Ascending aorta (tissue), 2 donors: ENCODE results near the gene KCNIP4. TPM values are rescaled to one million over a fixed set of nuclear protein-coding genes. Genes with fewer than 3 reads are reported as not detected.

Experiments
- DNase-seq, 2 donors: peaks; one replicate each; pipeline ENCODE4 v3.0.0-alpha.2; 2019; ENCODE audit warnings: low spot score in 2 of 2
- H3K27ac ChIP-seq, 2 donors: fragments of 200-600 bp; sonication (generic); one replicate each; pipeline ENCODE4 v1.5.1; 2016 to 2017; ENCODE audit warnings: mild to moderate bottlenecking in 1 of 2
- H3K27me3 ChIP-seq: fragments of 200-600 bp; sonication (generic); one replicate; pipeline ENCODE4 v1.5.1; 2017
- H3K36me3 ChIP-seq, 2 donors: fragments of 200-600 bp; sonication (generic); one replicate each; pipeline ENCODE4 v1.5.1; 2016
- H3K4me1 ChIP-seq, 2 donors: fragments of 200-600 bp; sonication (generic); one replicate each; pipeline ENCODE4 v1.5.1; 2016 to 2017; ENCODE audit warnings: mild to moderate bottlenecking in 1 of 2
- H3K4me3 ChIP-seq, 2 donors: fragments of 200-600 bp; sonication (generic); one replicate each; pipeline ENCODE4 v1.5.1; 2016 to 2017; ENCODE audit warnings: mild to moderate bottlenecking in 1 of 2
- H3K9me3 ChIP-seq, 2 donors: fragments of 200-600 bp; sonication (generic); one replicate each; pipeline ENCODE4 v1.5.1; 2016
- intact Hi-C: fragments of 100-400 bp; cut with DNase I; formaldehyde crosslinking; loops from one replicate; pipeline ENCODE4 v1.15.1; 2023
- total RNA-seq: library from RNA; depleted of rRNA; stranded (reverse); fragments of >200 nt; gene quantifications from one replicate; pipeline ENCODE4 v1.1.0, GENCODE V29; 2016
- TF ChIP-seq, protein P1 (sequence below), 3 experiments: fragments of 200-600 bp in 2 of 3; fragments of 450-650 bp in 1 of 3; sonication (generic) in 2 of 3; IDR thresholded peaks; one replicate each; pipeline ENCODE4 v1.5.1; 2016 to 2019; ENCODE audit warnings: antibody characterized with exemption in 3 of 3, mild to moderate bottlenecking in 1 of 3, moderate library complexity in 1 of 3

KCNIP4 gene
- total RNA-seq, 1 donor from 2014 or later, result not detected

DNA sequence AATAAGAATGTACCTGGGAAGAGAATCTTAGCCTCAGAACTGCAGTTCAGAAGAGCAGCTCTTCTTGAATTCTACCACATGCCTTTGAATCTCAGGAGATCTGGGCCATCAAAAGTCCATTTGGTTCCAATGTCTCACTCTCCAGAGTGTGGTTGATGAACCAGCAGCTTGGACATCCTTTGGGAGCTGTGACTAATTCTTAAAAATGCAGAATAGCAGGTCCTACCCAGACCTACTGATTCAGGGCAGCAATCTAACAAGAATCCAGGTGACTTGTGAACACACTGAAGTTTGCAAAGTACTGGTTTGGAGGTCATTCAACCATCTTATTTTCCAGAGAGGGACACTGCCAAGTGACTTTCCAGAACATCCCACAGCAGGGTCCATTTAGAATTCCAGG is 1003.6 kb downstream of the KCNIP4 start:
- H3K4me1 ChIP-seq, result no peaks in the 10 kb centered on the region
- H3K36me3 ChIP-seq, result no peaks in the 10 kb centered on the region
- no peak for DNase-seq
- no peaks in the 10 kb centered on the region for H3K9me3 ChIP-seq
- H3K27ac ChIP-seq, result no peak overlapping the region
- H3K4me3 ChIP-seq, result no peak overlapping the region
- TF ChIP-seq, protein P1, sequence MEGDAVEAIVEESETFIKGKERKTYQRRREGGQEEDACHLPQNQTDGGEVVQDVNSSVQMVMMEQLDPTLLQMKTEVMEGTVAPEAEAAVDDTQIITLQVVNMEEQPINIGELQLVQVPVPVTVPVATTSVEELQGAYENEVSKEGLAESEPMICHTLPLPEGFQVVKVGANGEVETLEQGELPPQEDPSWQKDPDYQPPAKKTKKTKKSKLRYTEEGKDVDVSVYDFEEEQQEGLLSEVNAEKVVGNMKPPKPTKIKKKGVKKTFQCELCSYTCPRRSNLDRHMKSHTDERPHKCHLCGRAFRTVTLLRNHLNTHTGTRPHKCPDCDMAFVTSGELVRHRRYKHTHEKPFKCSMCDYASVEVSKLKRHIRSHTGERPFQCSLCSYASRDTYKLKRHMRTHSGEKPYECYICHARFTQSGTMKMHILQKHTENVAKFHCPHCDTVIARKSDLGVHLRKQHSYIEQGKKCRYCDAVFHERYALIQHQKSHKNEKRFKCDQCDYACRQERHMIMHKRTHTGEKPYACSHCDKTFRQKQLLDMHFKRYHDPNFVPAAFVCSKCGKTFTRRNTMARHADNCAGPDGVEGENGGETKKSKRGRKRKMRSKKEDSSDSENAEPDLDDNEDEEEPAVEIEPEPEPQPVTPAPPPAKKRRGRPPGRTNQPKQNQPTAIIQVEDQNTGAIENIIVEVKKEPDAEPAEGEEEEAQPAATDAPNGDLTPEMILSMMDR (IDR thresholded peaks at IDR 0.05), result no peak
- intact Hi-C loops, result no loop called here
- H3K27me3 ChIP-seq, result no peaks in the 10 kb centered on the region

DNA sequence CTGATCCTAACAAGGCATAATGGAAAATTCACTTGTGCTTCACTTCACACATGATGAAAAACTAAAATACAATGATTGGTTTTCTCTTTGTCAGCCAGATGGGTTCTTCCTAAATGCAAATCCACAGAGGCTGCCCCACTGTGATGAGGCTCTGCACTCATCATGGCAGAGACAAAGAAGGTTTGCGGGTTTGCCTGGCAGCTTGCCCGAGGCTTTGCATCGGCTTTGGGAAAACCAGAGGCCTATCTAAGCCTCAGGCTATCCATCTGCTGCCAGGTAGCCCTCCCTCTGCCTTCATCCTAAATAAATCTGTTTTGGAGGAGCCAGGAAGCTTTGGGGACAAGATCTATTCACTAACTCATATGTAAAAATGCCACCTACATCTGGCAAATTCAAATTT is 1004.1 kb downstream of the KCNIP4 start:
- DNase-seq, result no peak
- H3K27ac ChIP-seq, result no peak overlapping the region
- H3K4me3 ChIP-seq, result no peak overlapping the region
- H3K27me3 ChIP-seq, result no peaks in the 10 kb centered on the region
- H3K4me1 ChIP-seq, result no peaks in the 10 kb centered on the region
- no peaks in the 10 kb centered on the region for H3K36me3 ChIP-seq
- TF ChIP-seq, protein P1 (IDR thresholded peaks at IDR 0.05), result no peak
- intact Hi-C loops, result no loop called here
- no peaks in the 10 kb centered on the region for H3K9me3 ChIP-seq

DNA sequence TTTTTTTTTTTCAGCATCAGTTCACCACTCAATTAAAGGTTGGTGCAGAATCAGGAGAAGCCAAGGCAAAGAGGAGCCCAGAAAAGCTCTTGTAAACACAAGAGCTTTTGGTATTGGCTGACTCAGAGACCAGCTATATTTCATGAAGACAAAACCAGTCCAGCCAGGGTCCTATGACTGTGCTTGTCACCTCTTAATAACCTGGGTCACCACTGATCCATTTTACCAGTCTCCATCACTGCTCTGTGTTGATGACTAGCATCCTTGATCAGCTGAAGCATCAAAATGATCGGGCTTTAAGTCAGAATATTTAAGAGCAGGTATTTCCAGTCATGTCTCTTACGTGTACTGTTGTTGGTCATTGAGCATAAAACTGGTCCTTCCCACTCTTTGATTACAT is 1010.4 kb downstream of the KCNIP4 start:
- H3K4me1 ChIP-seq, result no peaks in the 10 kb centered on the region
- H3K9me3 ChIP-seq, result no peaks in the 10 kb centered on the region
- no peak overlapping the region for H3K4me3 ChIP-seq
- no peaks in the 10 kb centered on the region for H3K36me3 ChIP-seq
- no peak overlapping the region for H3K27ac ChIP-seq
- TF ChIP-seq, protein P1 (IDR thresholded peaks at IDR 0.05), result no peak
- H3K27me3 ChIP-seq, result no peaks in the 10 kb centered on the region
- intact Hi-C loops, result no loop called here
- DNase-seq, result no peak

DNA sequence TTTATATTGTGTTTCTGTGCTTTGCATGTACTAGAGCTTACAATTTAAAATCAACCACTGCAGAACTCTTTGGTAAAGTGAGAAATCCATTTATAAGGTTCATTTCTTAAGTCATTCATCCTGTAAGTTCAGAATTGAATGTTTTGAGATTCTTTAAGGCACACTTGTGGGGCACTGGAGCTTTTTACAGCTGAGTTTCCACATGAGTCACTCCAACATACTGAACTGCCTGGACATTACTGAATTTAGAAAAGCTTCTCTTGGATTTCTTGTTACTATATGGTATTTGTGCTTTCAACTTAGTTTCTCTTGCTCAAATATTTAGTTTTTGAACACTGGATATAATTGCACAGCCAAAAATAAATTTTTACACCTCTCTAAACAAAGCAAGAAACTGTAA is 1022.0 kb downstream of the KCNIP4 start:
- intact Hi-C loops, result no loop called here
- TF ChIP-seq, protein P1 (IDR thresholded peaks at IDR 0.05), result no peak

DNA sequence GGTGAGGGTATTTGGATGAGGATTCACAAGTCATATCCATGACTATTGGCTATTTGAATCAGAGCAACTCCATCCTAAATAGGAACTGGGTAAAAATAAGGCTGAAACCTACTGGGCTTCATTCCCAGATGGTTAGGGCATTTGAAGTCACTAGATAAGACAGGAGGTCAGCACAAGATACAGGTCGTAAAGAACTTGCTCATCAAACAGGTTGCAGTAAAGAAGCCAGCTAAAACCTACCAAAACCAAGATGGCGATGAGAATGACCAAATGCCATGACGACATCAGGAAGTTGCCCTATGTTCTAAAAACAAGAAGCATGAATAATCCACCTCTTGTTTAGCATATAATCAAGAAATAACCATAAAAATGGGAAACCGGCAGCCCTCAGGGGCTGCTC is 1023.4 kb downstream of the KCNIP4 start:
- Histone ChIP-seq H3K27me3 (no peaks in the 10 kb centered on the region), H3K27ac (no peak overlapping the region)
- TF ChIP-seq, protein P1 (IDR thresholded peaks at IDR 0.05), result no peak

More for the DNA sequence above, 1022.0 kb downstream of the KCNIP4 start:
- Histone ChIP-seq H3K27me3 (no peaks in the 10 kb centered on the region), H3K4me1 (no peaks in the 10 kb centered on the region), H3K4me3 (no peak overlapping the region), H3K36me3 (no peaks in the 10 kb centered on the region), H3K27ac (no peak overlapping the region), H3K9me3 (no peaks in the 10 kb centered on the region)
- no peak for DNase-seq

DNA sequence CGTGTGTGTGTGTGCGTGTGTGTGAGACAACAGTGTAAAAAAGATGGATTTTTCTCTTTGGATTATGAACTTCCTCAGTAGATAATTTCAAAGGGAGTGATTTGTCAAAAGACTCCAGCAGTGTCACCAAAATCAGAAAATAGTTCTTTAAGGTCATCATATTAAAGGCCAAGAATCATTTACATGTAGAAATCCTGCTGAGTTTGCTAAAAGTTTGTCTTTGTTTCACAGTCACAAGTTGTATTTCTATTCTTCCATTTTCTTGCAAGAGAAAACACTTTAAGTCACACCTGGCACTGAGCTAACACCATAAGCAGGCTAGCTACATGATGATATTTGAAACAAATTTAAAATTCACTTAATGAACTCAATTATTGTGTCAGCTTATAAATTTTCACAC is 1025.6 kb downstream of the KCNIP4 start:
- no peak for DNase-seq
- intact Hi-C loops, result no loop called here

More for the DNA sequence above, 1023.4 kb downstream of the KCNIP4 start:
- Histone ChIP-seq H3K9me3 (no peaks in the 10 kb centered on the region), H3K36me3 (no peaks in the 10 kb centered on the region), H3K4me3 (no peak overlapping the region), H3K4me1 (no peaks in the 10 kb centered on the region)
- intact Hi-C loops, result no loop called here
- no peak for DNase-seq

More for the DNA sequence above, 1025.6 kb downstream of the KCNIP4 start:
- no peak overlapping the region for H3K27ac ChIP-seq
- H3K36me3 ChIP-seq, result no peaks in the 10 kb centered on the region
- TF ChIP-seq, protein P1 (IDR thresholded peaks at IDR 0.05), result no peak
- no peak overlapping the region for H3K4me3 ChIP-seq
- H3K27me3 ChIP-seq, result no peaks in the 10 kb centered on the region
- H3K4me1 ChIP-seq, result no peaks in the 10 kb centered on the region
- H3K9me3 ChIP-seq, result no peaks in the 10 kb centered on the region
